SJSA1 (cell line): ENCODE data around the gene ICE1. TPM values are rescaled to one million over a fixed set of nuclear protein-coding genes. Genes with fewer than 3 reads are reported as not detected.
"Not testable (repeated sequence)": the region's sequence is repeated elsewhere in the genome, so short reads cannot be mapped to it uniquely, and the experiment has no call there.

ENCODE experiments used
- DNase-seq, 2 experiments: peaks; one replicate each; pipeline ENCODE4 v3.0.0-alpha.2; 2015 to 2020; ENCODE audit warnings: low spot score in 2 of 2, low read depth in 1 of 2
- H3K27ac ChIP-seq: fragments of 250-450 bp; sonication (Bioruptor Pico); 2 replicates; pipeline ENCODE4 v1.5.1; 2020; ENCODE audit warnings: mild to moderate bottlenecking, moderate library complexity
- H3K27me3 ChIP-seq: fragments of 250-450 bp; sonication (Bioruptor Pico); replicated peaks from 2 replicates; pipeline ENCODE4 v1.5.1; 2020; ENCODE audit warnings: mild to moderate bottlenecking, moderate library complexity
- H3K36me3 ChIP-seq: fragments of 250-450 bp; sonication (Bioruptor Pico); 2 replicates; pipeline ENCODE4 v1.5.1; 2020; ENCODE audit warnings: mild to moderate bottlenecking
- H3K4me1 ChIP-seq: fragments of 250-450 bp; sonication (Bioruptor Pico); replicated peaks from 2 replicates; pipeline ENCODE4 v1.6.1; 2021; ENCODE audit warnings: mild to moderate bottlenecking
- H3K4me3 ChIP-seq: fragments of 250-450 bp; sonication (Bioruptor Pico); 2 replicates; pipeline ENCODE4 v1.5.1; 2020; ENCODE audit warnings: mild to moderate bottlenecking
- H3K9me3 ChIP-seq: fragments of 250-450 bp; sonication (Bioruptor Pico); replicated peaks from 2 replicates; pipeline ENCODE4 v1.5.1; 2020; ENCODE audit warnings: mild to moderate bottlenecking
- total RNA-seq: library from RNA; depleted of rRNA; stranded (reverse); fragments of >200 nt; shearing (Covaris generic); gene quantifications from 2 replicates; pipeline ENCODE4 v1.2.3, GENCODE V29; 2014

ICE1 gene
- total RNA-seq, 1 experiment from 2014 or later: 32.8 TPM

- no peak for DNase-seq
- Histone ChIP-seq H3K9me3 (no peaks in the 10 kb centered on the region), H3K36me3 (peaks cover 45% of the 10 kb centered on the region), H3K4me3 (no peak overlapping the region), H3K27me3 (no peaks in the 10 kb centered on the region), H3K4me1 (no peaks in the 10 kb centered on the region), H3K27ac (no peak overlapping the region)
Observed at GRCh38 chr5:5475975-5476374, 53.5 kb downstream of the ICE1 start.

GRCh38 chr5:5479578-5479977, 57.1 kb downstream of the ICE1 start:
- H3K36me3 ChIP-seq: peaks cover 60% of the 10 kb centered on the region
- H3K9me3 ChIP-seq, DNase-seq, H3K27me3 ChIP-seq, H3K4me1 ChIP-seq, H3K4me3 ChIP-seq, H3K27ac ChIP-seq: not testable (repeated sequence)

GRCh38 chr5:5480481-5481111, 58.1 kb downstream of the ICE1 start:
- Histone ChIP-seq H3K4me3 (no peak overlapping the region), H3K9me3 (no peaks in the 10 kb centered on the region), H3K36me3 (peaks cover 54% of the 10 kb centered on the region), H3K27ac (no peak overlapping the region), H3K4me1 (no peaks in the 10 kb centered on the region), H3K27me3 (no peaks in the 10 kb centered on the region)
- no peak for DNase-seq

GRCh38 chr5:5481206-5481605, 58.7 kb downstream of the ICE1 start:
- no peak for DNase-seq
- H3K36me3 ChIP-seq: peaks cover 50% of the 10 kb centered on the region
- H3K4me1 ChIP-seq: no peaks in the 10 kb centered on the region
- no peaks in the 10 kb centered on the region for H3K9me3 ChIP-seq
- no peak overlapping the region for H3K4me3 ChIP-seq
- H3K27me3 ChIP-seq: no peaks in the 10 kb centered on the region
- H3K27ac ChIP-seq: no peak overlapping the region

- no peaks in the 10 kb centered on the region for H3K4me1 ChIP-seq
- no peaks in the 10 kb centered on the region for H3K27me3 ChIP-seq
- no peak for DNase-seq
- H3K36me3 ChIP-seq: peaks cover 46% of the 10 kb centered on the region
- H3K9me3 ChIP-seq: no peaks in the 10 kb centered on the region
- no peak overlapping the region for H3K4me3 ChIP-seq
- H3K27ac ChIP-seq: no peak overlapping the region
Observed at GRCh38 chr5:5481633-5482032, 59.2 kb downstream of the ICE1 start.

- Histone ChIP-seq H3K4me1 (no peaks in the 10 kb centered on the region), H3K27me3 (no peaks in the 10 kb centered on the region), H3K36me3 (peaks cover 33% of the 10 kb centered on the region), H3K27ac (no peak overlapping the region), H3K9me3 (no peaks in the 10 kb centered on the region), H3K4me3 (no peak overlapping the region)
- DNase-seq: no peak
Observed at GRCh38 chr5:5483350-5483749, 60.9 kb downstream of the ICE1 start.

GRCh38 chr5:5483880-5484598, 61.6 kb downstream of the ICE1 start:
- peaks cover 28% of the 10 kb centered on the region for H3K36me3 ChIP-seq
- H3K4me3 ChIP-seq: no peak overlapping the region
- no peak overlapping the region for H3K27ac ChIP-seq
- H3K27me3 ChIP-seq: no peaks in the 10 kb centered on the region
- H3K9me3 ChIP-seq: no peaks in the 10 kb centered on the region
- H3K4me1 ChIP-seq: no peaks in the 10 kb centered on the region
- DNase-seq: no peak

- Histone ChIP-seq H3K27ac (no peak overlapping the region), H3K4me3 (no peak overlapping the region), H3K9me3 (no peaks in the 10 kb centered on the region), H3K4me1 (no peaks in the 10 kb centered on the region), H3K36me3 (peaks cover 33% of the 10 kb centered on the region), H3K27me3 (no peaks in the 10 kb centered on the region)
- no peak for DNase-seq
Observed at GRCh38 chr5:5486122-5486521, 63.6 kb downstream of the ICE1 start.

GRCh38 chr5:5487585-5488360, 65.3 kb downstream of the ICE1 start:
- Histone ChIP-seq H3K9me3 (no peaks in the 10 kb centered on the region), H3K4me1 (no peaks in the 10 kb centered on the region), H3K27ac (no peak overlapping the region), H3K4me3 (no peak overlapping the region), H3K27me3 (no peaks in the 10 kb centered on the region), H3K36me3 (peaks cover 26% of the 10 kb centered on the region)
- DNase-seq: no peak

GRCh38 chr5:5490774-5491347, 68.4 kb downstream of the ICE1 start:
- no peaks in the 10 kb centered on the region for H3K4me1 ChIP-seq
- DNase-seq: no peak
- H3K27ac ChIP-seq: no peak overlapping the region
- H3K4me3 ChIP-seq: no peak overlapping the region
- peaks cover 15% of the 10 kb centered on the region for H3K36me3 ChIP-seq
- H3K9me3 ChIP-seq: no peaks in the 10 kb centered on the region
- H3K27me3 ChIP-seq: no peaks in the 10 kb centered on the region; the same call in 1 of the 2 replicates

- peak in 1 of 2 experiments; percentile 39 for DNase-seq
- no peak overlapping the region for H3K4me3 ChIP-seq
- H3K27ac ChIP-seq: no peak overlapping the region
- H3K4me1 ChIP-seq: no peaks in the 10 kb centered on the region
- no peaks in the 10 kb centered on the region for H3K9me3 ChIP-seq
- H3K27me3 ChIP-seq: peaks cover 1% of the 10 kb centered on the region
- H3K36me3 ChIP-seq: peaks cover 15% of the 10 kb centered on the region
Observed at GRCh38 chr5:5492087-5492933, 69.8 kb downstream of the ICE1 start.

- not testable (repeated sequence) for H3K4me1 ChIP-seq, H3K27me3 ChIP-seq, H3K9me3 ChIP-seq, DNase-seq, H3K4me3 ChIP-seq, H3K27ac ChIP-seq
- H3K36me3 ChIP-seq: peaks cover 12% of the 10 kb centered on the region
Observed at GRCh38 chr5:5492934-5493271, 70.4 kb downstream of the ICE1 start.
